LNCaP clone FGC (cell line): ENCODE results near the gene SMIM35.
A peak's percentile ranks its signal among the peaks of the same experiment; 100 is the strongest.

Experiments used
- DNase-seq: peaks from one replicate; pipeline ENCODE4 v3.0.0-alpha.2; 2011; ENCODE audit warnings: low read depth
- H3K4me3 ChIP-seq: 2 replicates; pipeline ENCODE4 v1.5.1; 2011; ENCODE audit warnings: mild to moderate bottlenecking, low read depth, low read length, control low read depth
- TF ChIP-seq, protein P1 (sequence below): IDR thresholded peaks from 2 replicates; pipeline ENCODE4 v1.5.1; 2012; ENCODE audit warnings: mild to moderate bottlenecking; ENCODE audit not compliant: control insufficient read depth, insufficient read depth; ENCODE audit errors: extremely low read depth

The SMIM35 gene

DNA sequence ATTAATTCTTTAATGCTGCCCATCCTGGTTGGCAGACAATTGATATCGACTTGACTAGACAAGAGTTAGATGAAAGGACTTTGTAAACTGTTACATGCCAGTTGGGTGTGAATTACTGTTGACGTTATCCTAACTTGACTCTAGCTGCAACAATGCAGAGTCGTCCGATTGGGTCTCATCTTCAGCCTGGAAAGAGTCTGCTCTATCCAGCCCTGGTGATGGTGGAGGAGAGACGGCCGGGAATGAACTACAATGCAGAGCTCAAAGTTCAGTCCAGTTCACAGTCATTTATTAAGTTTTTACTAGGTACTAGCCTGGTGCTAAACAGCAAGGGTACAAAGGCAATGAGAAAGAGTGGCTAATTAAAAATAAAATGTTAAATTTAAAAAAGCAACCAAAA is 4.9 kb upstream of the SMIM35 start:
- no peak for DNase-seq
- TF ChIP-seq, protein P1, sequence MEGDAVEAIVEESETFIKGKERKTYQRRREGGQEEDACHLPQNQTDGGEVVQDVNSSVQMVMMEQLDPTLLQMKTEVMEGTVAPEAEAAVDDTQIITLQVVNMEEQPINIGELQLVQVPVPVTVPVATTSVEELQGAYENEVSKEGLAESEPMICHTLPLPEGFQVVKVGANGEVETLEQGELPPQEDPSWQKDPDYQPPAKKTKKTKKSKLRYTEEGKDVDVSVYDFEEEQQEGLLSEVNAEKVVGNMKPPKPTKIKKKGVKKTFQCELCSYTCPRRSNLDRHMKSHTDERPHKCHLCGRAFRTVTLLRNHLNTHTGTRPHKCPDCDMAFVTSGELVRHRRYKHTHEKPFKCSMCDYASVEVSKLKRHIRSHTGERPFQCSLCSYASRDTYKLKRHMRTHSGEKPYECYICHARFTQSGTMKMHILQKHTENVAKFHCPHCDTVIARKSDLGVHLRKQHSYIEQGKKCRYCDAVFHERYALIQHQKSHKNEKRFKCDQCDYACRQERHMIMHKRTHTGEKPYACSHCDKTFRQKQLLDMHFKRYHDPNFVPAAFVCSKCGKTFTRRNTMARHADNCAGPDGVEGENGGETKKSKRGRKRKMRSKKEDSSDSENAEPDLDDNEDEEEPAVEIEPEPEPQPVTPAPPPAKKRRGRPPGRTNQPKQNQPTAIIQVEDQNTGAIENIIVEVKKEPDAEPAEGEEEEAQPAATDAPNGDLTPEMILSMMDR, result no peak
- no peak overlapping the region for H3K4me3 ChIP-seq

DNA sequence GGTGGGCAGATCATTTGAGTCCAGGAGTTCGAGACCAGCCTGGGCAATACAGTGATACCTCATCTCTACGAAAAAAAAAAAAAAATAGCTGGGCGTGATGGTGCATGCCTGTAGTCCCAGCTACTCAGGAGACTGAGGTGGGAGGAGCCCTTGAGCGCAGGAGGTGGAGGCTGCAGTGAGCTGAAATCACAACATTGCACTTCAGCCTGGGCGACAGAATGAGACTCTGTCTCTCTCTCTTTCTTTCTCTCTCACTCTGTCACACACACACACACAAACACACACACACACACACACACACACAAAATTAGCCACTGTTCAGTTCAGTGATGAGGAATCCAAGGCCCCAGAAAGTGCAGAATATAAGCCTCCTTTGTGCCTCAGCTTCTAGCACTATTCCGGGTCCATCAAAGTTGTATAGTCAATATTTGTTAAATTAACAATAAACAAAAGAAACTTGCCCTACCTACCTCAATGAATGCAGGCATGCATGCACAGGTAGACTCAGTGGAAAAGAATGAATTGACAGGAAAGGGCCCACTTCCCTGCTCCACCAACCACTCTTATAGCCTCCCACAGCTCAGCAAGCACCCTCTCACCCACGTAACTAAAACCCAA is 3.9 kb upstream of the SMIM35 start:
- DNase-seq, result no peak
- no peak overlapping the region for H3K4me3 ChIP-seq
- TF ChIP-seq, protein P1, result no peak

- no peak for DNase-seq
- TF ChIP-seq, protein P1, result no peak
- H3K4me3 ChIP-seq, result no peak overlapping the region
Observed at GRCh38 chr11:118088531-118088930, 1.8 kb upstream of the SMIM35 start.

- no peak overlapping the region for H3K4me3 ChIP-seq
- no peak for DNase-seq
- TF ChIP-seq, protein P1, result no peak
Observed at GRCh38 chr11:118087931-118088330, 1.2 kb upstream of the SMIM35 start.

DNA sequence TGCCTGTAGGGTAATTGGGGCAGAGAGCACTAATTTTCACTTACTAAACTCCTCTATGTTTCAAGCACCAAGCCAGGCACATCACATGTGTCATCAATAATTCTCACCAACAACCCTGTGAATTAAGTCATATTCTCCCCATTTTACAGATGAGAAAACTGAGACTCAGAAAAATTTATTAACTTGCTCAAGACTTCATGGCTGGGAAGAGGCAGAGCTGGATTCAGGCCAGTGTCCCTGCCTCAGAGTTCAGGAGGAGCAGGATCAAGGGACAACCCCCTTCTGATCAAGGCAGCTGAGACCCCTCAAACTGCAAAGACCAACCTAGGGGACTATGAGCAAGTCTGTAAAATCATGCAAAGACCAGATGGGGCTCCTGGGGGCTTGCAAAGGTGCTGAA is 2.1 kb downstream of the SMIM35 start:
- DNase-seq, result no peak
- TF ChIP-seq, protein P1, result no peak
- H3K4me3 ChIP-seq, result no peak overlapping the region

DNA sequence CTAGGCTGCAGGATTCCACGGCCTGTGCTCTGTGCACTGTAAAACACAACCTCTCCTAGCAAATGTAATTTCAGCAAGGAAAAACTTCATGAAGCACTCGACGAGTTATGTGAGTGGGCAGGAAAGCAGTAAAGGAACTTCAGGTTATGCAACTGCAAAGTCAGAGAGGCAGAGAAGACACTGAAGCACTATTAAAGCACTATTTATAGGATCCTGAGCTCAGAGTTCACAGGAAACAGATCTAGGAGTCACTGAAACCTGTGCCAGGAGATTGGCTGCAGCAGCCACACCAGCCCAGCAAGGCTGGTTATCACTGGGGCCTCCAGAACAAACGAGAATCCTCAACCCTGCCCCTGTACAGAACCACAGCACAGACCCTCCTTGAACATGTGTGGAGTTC is 2.5 kb downstream of the SMIM35 start:
- TF ChIP-seq, protein P1, result no peak
- H3K4me3 ChIP-seq, result no peak overlapping the region
- DNase-seq, result peak; percentile 30

DNA sequence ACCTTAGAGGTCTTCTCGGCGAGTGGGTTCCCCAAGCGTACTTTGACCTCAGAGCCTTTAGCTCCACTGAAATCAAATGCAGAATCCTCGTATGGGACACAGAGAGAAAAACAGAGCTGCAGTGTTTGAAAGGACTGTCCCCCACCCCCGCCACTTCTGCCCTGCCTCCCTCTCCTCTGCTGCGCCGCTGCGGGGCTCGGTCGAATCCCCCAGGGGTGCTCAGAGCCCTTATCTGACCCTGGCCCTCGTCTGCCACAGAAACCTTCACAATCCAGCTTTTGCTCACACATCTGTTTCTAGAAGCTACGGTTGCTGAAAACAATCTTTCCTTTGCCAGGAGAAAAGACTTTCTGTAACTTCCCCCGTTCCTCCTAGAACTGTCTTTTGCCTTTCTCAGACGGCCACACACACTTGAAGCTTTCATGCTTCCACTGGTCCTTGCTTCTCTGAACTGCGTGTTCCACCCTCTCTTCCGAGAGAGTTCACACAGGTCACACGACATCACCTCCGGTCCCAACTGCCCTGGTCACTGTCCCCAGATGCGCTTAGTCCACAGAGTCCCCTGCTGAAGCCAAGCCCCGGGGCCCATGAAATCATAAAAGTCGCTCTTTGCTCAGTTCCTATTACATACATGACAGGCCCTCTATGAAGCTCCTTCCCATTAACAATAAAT is 3.7 kb downstream of the SMIM35 start:
- DNase-seq, result no peak
- no peak overlapping the region for H3K4me3 ChIP-seq
- TF ChIP-seq, protein P1, result no peak
